ENCODE data around the gene TRH. TPM values are rescaled to one million over a fixed set of nuclear protein-coding genes. Genes with fewer than 3 reads are reported as not detected.
"Not testable (repeated sequence)": the region's sequence is repeated elsewhere in the genome, so short reads cannot be mapped to it uniquely, and the experiment has no call there.

Gene TRH
- total RNA-seq, 4 donors from 2014 or later: not detected

GRCh38 chr3:130002666-130003598 is 28.4 kb downstream of the TRH start:
- Histone ChIP-seq H3K4me3 (peak overlapping the region; percentile 58), H3K27me3 (peaks cover 19% of the 10 kb centered on the region)
- 80% methylated on average over 2 of the region's 86 CpGs for WGBS
- H3K27ac ChIP-seq; H3K4me1 ChIP-seq; H3K9me3 ChIP-seq; DNase-seq (ENCODE audit: low spot score in 2 of 2); H3K36me3 ChIP-seq: not testable (repeated sequence)
- TF ChIP-seq, protein P1, sequence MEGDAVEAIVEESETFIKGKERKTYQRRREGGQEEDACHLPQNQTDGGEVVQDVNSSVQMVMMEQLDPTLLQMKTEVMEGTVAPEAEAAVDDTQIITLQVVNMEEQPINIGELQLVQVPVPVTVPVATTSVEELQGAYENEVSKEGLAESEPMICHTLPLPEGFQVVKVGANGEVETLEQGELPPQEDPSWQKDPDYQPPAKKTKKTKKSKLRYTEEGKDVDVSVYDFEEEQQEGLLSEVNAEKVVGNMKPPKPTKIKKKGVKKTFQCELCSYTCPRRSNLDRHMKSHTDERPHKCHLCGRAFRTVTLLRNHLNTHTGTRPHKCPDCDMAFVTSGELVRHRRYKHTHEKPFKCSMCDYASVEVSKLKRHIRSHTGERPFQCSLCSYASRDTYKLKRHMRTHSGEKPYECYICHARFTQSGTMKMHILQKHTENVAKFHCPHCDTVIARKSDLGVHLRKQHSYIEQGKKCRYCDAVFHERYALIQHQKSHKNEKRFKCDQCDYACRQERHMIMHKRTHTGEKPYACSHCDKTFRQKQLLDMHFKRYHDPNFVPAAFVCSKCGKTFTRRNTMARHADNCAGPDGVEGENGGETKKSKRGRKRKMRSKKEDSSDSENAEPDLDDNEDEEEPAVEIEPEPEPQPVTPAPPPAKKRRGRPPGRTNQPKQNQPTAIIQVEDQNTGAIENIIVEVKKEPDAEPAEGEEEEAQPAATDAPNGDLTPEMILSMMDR (IDR thresholded peaks at IDR 0.05): peak in 1 of 2 donors; percentile 86

DNA sequence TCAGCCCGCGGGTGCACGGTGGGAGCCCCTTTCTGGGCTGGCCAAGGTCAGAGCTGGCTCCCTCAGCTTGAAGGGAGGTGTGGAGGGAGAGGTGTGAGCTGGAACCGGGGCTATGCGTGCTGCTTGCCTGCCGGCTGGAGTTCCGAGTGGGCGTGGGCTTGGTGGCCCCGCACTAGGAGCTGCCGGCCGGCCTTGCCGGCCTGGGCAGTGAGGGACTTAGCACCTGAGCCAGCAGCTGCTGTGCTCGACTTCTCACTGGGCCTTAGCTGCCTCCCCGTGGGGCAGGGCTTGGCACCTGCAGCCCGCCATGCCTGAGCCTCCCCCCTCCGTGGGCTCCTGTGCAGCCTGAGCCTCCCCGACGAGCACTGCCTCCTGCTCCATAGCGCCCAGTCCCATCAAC is 36.0 kb downstream of the TRH start:
- no peaks in the 10 kb centered on the region for H3K4me1 ChIP-seq
- 100% methylated on average over 2 of the region's 19 CpGs for WGBS

DNA sequence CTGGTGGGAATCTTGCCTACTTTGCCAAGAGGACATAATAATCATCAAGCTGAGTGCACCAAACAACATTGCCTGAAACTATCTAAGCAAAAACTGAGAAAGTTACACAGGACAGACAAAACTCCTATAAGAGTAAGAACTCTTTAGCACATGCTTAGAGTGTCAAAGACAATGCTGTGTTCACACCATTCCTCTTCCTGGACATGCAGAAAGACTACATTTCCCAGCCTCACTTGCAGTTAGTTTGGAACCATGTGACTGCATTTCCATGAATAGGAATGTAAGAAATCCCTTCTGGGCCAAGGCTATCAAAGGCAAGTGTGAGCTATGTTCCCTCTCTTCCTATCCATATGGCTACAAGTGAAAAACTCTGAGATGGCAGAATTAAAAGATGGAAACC is 37.6 kb downstream of the TRH start:
- not testable (repeated sequence) for H3K27ac ChIP-seq, H3K36me3 ChIP-seq, H3K9me3 ChIP-seq

More for the DNA sequence above, 36.0 kb downstream of the TRH start:
- no peak overlapping the region for H3K27ac ChIP-seq
- H3K4me3 ChIP-seq: no peak overlapping the region
- peaks cover 17% of the 10 kb centered on the region for H3K27me3 ChIP-seq
- no peaks in the 10 kb centered on the region for H3K9me3 ChIP-seq
- no peaks in the 10 kb centered on the region for H3K36me3 ChIP-seq
- TF ChIP-seq EP300 (IDR thresholded peaks at IDR 0.05): no peak
- TF ChIP-seq POLR2A (IDR thresholded peaks at IDR 0.05): no peak
- TF ChIP-seq, protein P1 (IDR thresholded peaks at IDR 0.05): no peak
- TF ChIP-seq POLR2AphosphoS5 (IDR thresholded peaks at IDR 0.05): no peak
- DNase-seq (ENCODE audit: low spot score in 2 of 2): no peak

DNA sequence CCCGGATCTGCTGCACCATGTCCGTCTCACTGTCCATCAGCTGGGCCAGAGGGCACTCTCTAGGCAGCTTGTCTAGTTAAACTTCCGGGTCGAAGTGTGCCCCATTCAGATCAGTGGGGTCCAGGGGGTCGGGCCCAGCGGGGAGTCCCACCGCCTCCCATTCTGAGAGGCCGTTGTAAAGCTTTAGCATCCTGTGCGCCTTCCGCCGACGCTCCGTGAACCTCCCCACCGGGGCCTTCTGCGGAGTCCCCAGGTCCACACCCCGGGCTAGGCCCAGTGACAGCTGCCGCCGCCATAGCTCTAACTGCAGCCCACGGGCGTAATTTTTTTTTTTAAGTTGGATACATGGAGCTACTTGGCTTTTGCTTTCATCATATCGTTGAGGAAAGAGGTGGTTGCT is 38.7 kb downstream of the TRH start:
- not testable (repeated sequence) for DNase-seq (ENCODE audit: low spot score in 2 of 2); H3K27me3 ChIP-seq; H3K9me3 ChIP-seq; H3K27ac ChIP-seq; H3K36me3 ChIP-seq; H3K4me1 ChIP-seq; H3K4me3 ChIP-seq
- WGBS: 90% methylated on average over 21 of the region's 21 CpGs

More for the DNA sequence above, 37.6 kb downstream of the TRH start:
- H3K27me3 ChIP-seq; H3K4me3 ChIP-seq; H3K4me1 ChIP-seq; DNase-seq (ENCODE audit: low spot score in 2 of 2): not testable (repeated sequence)

GRCh38 chr3:130014526-130014925 is 40.0 kb downstream of the TRH start:
- peaks cover 13% of the 10 kb centered on the region for H3K27me3 ChIP-seq
- DNase-seq (ENCODE audit: low spot score in 2 of 2): no peak
- H3K4me3 ChIP-seq: no peak overlapping the region
- 63% methylated on average over 11 of the region's 11 CpGs for WGBS
- H3K27ac ChIP-seq: no peak overlapping the region
- TF ChIP-seq POLR2AphosphoS5 (IDR thresholded peaks at IDR 0.05): no peak
- no peak for TF ChIP-seq EP300 (IDR thresholded peaks at IDR 0.05)
- TF ChIP-seq, protein P1 (IDR thresholded peaks at IDR 0.05): no peak
- no peak for TF ChIP-seq POLR2A (IDR thresholded peaks at IDR 0.05)
- H3K4me1 ChIP-seq: no peaks in the 10 kb centered on the region
- no peaks in the 10 kb centered on the region for H3K36me3 ChIP-seq
- H3K9me3 ChIP-seq: no peaks in the 10 kb centered on the region

- not testable (repeated sequence) for H3K36me3 ChIP-seq; H3K27ac ChIP-seq; H3K4me1 ChIP-seq; DNase-seq (ENCODE audit: low spot score in 2 of 2); H3K9me3 ChIP-seq; H3K4me3 ChIP-seq
- 80% methylated on average over 13 of the region's 13 CpGs for WGBS
- peaks cover 11% of the 10 kb centered on the region for H3K27me3 ChIP-seq
Measured at GRCh38 chr3:130017661-130018060, 43.1 kb downstream of the TRH start.

- H3K27ac ChIP-seq; H3K27me3 ChIP-seq; H3K36me3 ChIP-seq; H3K4me1 ChIP-seq; H3K4me3 ChIP-seq; H3K9me3 ChIP-seq; DNase-seq (ENCODE audit: low spot score in 2 of 2): not testable (repeated sequence)
- 53% methylated on average over 9 of the region's 14 CpGs for WGBS
Measured at GRCh38 chr3:130026146-130026829, 51.8 kb downstream of the TRH start.

GRCh38 chr3:130027437-130027836 is 52.9 kb downstream of the TRH start:
- not testable (repeated sequence) for H3K4me3 ChIP-seq
- whole genome bisulfite sequencing: 77% methylated on average over 5 of the region's 6 CpGs

More at GRCh38 chr3:130027437-130027836, 52.9 kb downstream of the TRH start:
- H3K36me3 ChIP-seq; H3K27ac ChIP-seq; DNase-seq (ENCODE audit: low spot score in 2 of 2); H3K4me1 ChIP-seq; H3K9me3 ChIP-seq; H3K27me3 ChIP-seq: not testable (repeated sequence)
